ACC112 (cell line): Measurements from ENCODE around the gene PRAC2.

Experiments
- H2AFZ ChIP-seq: fragments of 200-600 bp; sonication (generic); one replicate; pipeline ENCODE4 v1.6.0; 2017; ENCODE audit warnings: antibody characterized with exemption, low read length; ENCODE audit not compliant: unreplicated experiment
- H3K27ac ChIP-seq: fragments of 200-600 bp; sonication (generic); 2 replicates; pipeline ENCODE4 v1.5.1; 2014; ENCODE audit warnings: low read depth, mild to moderate bottlenecking, antibody characterized with exemption, low read length, moderate library complexity
- H3K27me3 ChIP-seq: fragments of 200-600 bp; sonication (generic); 2 replicates; pipeline ENCODE4 v1.6.1; 2014; ENCODE audit warnings: mild to moderate bottlenecking, antibody characterized with exemption, low read length, moderate library complexity, mixed read lengths; ENCODE audit not compliant: insufficient read depth
- H3K36me3 ChIP-seq: fragments of 200-600 bp; sonication (generic); 2 replicates; pipeline ENCODE4 v1.6.1; 2016; ENCODE audit warnings: mild to moderate bottlenecking, antibody characterized with exemption, low read length, moderate library complexity, mixed read lengths; ENCODE audit not compliant: insufficient read depth
- H3K4me1 ChIP-seq: fragments of 200-600 bp; sonication (generic); one replicate; pipeline ENCODE4 v1.6.1; 2016; ENCODE audit warnings: low read length, mixed read lengths; ENCODE audit not compliant: insufficient read depth, unreplicated experiment, control insufficient read depth
- H3K4me3 ChIP-seq: fragments of 200-600 bp; sonication (generic); 2 replicates; pipeline ENCODE4 v1.5.1; 2014; ENCODE audit warnings: mild to moderate bottlenecking, low read depth, low read length
- H3K79me2 ChIP-seq: fragments of 200-600 bp; sonication (generic); one replicate; pipeline ENCODE4 v1.6.0; 2016; ENCODE audit warnings: low read length; ENCODE audit not compliant: control insufficient read depth, unreplicated experiment, insufficient read depth

Gene PRAC2

DNA sequence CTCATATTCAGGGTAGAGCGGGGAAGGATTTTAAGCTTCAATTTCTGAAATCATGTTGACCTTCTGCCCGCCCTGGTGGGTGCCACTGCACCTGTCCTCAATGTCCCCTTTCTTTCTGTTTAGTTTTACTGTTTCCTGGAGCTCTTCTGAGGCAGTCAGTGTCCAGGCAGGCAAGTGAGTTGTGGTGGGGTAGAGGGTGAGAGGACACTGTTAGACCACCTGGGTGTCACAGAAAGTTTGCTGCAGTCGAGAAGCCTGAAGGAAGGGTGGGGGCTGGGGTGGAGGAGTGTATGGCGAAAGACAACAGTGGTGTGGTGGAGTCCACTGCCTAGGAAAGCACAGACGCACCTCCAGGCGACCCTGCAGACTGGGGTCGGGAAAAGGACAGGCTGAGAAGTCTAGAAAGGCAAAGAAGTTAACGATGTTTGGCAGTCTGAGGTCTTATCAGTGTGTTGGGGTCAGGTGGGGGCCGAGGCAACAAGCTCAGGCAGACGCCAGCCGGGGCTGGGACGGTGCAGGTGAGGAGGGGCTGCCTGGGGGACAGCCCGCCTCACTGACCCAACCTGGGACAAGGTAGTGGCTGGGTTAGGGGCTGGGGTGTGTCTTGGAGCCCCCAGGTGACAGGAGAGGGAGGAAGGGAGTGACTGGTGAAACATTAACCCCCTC lies 28.9 kb downstream of the PRAC2 start:
- Histone ChIP-seq H3K4me3 (no peak overlapping the region), H2AFZ (no peak overlapping the region), H3K4me1 (peaks cover 9% of the 10 kb centered on the region)

GRCh38 chr17:48752399-48753288 lies 29.7 kb downstream of the PRAC2 start:
- H3K4me3 ChIP-seq: no peak overlapping the region
- no peaks in the 10 kb centered on the region for H3K79me2 ChIP-seq
- peaks cover 99% of the 10 kb centered on the region for H3K27me3 ChIP-seq
- peaks cover 9% of the 10 kb centered on the region for H3K4me1 ChIP-seq
- H2AFZ ChIP-seq: no peak overlapping the region
- H3K27ac ChIP-seq: no peak overlapping the region
- H3K36me3 ChIP-seq: no peaks in the 10 kb centered on the region

More for the DNA sequence above, 28.9 kb downstream of the PRAC2 start:
- Histone ChIP-seq H3K36me3 (no peaks in the 10 kb centered on the region), H3K27me3 (peaks cover 99% of the 10 kb centered on the region), H3K79me2 (no peaks in the 10 kb centered on the region), H3K27ac (no peak overlapping the region)

GRCh38 chr17:48753794-48754499 lies 31.0 kb downstream of the PRAC2 start:
- H3K4me1 ChIP-seq: peaks cover 9% of the 10 kb centered on the region
- H2AFZ ChIP-seq: no peak overlapping the region
- no peaks in the 10 kb centered on the region for H3K79me2 ChIP-seq
- no peak overlapping the region for H3K27ac ChIP-seq
- peaks cover 93% of the 10 kb centered on the region for H3K27me3 ChIP-seq
- no peaks in the 10 kb centered on the region for H3K36me3 ChIP-seq
- H3K4me3 ChIP-seq: peak overlapping the region; percentile 23; the same call in 1 of the 2 replicates

DNA sequence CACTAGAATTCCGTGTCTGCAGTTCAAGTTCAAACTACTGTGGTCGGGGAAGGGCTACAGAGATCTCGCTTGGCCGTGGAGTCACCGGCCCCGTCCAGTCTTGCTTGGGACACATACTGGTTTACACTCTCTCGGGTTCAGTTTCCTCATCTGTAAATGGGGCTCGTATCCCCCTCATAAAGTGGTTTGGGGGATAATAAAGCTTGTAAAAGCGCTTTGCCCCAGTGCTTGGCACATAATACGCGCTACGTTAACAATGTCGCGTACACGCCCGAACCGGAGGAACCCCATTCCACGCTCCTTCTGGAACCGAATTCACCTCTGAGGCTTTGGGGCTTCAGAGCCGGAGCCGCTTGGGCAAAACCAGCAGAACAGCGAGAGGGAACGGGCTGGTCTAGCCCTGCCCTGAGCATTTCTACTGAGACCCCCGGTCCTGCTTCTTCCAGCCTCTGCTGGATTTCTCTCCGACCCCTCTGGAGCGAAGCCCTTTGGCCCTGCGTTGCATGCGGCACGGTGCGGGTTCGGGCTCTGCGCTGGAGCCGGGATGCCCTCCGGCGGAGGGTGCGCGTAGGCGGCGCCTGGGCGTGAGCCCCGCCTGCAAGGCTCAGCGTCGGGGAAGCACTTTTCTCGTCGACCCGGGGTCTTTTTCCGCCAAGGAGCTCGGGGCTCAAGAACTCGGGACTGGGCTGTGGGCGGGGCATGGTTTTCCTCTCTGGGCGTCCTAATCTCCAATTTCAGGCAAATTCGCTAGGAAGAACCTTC lies 31.7 kb downstream of the PRAC2 start:
- Histone ChIP-seq H3K36me3 (no peaks in the 10 kb centered on the region), H3K27me3 (peaks cover 92% of the 10 kb centered on the region), H3K27ac (no peak overlapping the region), H2AFZ (no peak overlapping the region), H3K4me1 (peaks cover 9% of the 10 kb centered on the region), H3K79me2 (no peaks in the 10 kb centered on the region), H3K4me3 (peak overlapping the region; percentile 23; the same call in 1 of the 2 replicates)

DNA sequence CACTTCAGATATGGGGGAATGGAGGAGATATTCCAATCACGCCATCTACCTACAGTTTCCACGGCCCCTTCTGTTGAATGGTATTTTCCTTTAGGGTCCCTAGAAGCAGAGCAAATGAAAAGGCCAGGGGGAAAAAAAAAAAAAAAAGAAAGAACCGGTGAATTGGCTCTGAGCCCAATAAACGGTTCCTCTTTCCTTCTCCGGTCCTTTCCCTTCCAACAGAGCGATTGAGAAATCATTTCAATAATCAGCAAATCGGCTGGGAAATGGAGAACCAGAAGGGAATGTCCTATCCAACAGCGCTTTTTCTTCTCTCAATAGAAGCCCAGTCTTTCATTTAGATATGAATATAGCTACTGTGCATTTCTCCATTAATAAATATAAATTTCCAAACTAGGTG lies 32.4 kb downstream of the PRAC2 start:
- H3K4me1 ChIP-seq: peaks cover 9% of the 10 kb centered on the region
- no peak overlapping the region for H2AFZ ChIP-seq
- peaks cover 87% of the 10 kb centered on the region for H3K27me3 ChIP-seq
- no peak overlapping the region for H3K27ac ChIP-seq
- no peak overlapping the region for H3K4me3 ChIP-seq
- no peaks in the 10 kb centered on the region for H3K36me3 ChIP-seq
- H3K79me2 ChIP-seq: no peaks in the 10 kb centered on the region

DNA sequence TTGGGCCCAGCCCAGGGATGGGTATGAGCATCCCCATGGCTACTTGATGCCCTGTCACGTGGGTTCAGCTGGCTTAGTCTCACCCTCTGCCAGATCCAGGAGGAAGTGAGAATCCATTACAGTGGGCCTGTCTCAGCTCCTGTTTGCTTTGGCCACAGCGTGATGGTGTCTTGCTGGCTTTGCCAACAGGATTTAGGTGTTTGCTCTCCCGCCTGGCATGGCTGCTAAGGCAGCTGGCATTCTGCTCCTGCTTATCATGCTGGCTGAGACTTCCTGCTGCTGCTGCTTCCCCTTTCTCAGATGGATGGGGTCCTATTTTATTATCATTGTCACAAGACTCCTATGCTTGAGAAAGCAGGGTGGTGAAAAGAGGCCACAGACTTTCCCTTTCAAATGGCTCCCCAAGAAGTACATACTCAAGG lies 33.9 kb downstream of the PRAC2 start:
- no peaks in the 10 kb centered on the region for H3K79me2 ChIP-seq
- no peak overlapping the region for H2AFZ ChIP-seq
- H3K4me3 ChIP-seq: no peak overlapping the region
- peaks cover 9% of the 10 kb centered on the region for H3K4me1 ChIP-seq
- H3K27me3 ChIP-seq: peaks cover 87% of the 10 kb centered on the region
- H3K36me3 ChIP-seq: no peaks in the 10 kb centered on the region
- H3K27ac ChIP-seq: no peak overlapping the region

- Histone ChIP-seq H3K4me1 (peaks cover 9% of the 10 kb centered on the region), H3K27ac (no peak overlapping the region), H3K36me3 (no peaks in the 10 kb centered on the region), H3K27me3 (peaks cover 87% of the 10 kb centered on the region), H3K4me3 (no peak overlapping the region), H2AFZ (no peak overlapping the region), H3K79me2 (no peaks in the 10 kb centered on the region)
These were observed 34.6 kb downstream of the PRAC2 start for GRCh38 chr17:48757524-48757961.

- Histone ChIP-seq H2AFZ (no peak overlapping the region), H3K79me2 (no peaks in the 10 kb centered on the region), H3K27me3 (peaks cover 87% of the 10 kb centered on the region), H3K36me3 (no peaks in the 10 kb centered on the region), H3K4me1 (no peaks in the 10 kb centered on the region), H3K27ac (no peak overlapping the region), H3K4me3 (no peak overlapping the region)
These were observed 36.3 kb downstream of the PRAC2 start for GRCh38 chr17:48759288-48759687.

- no peak overlapping the region for H3K27ac ChIP-seq
- no peaks in the 10 kb centered on the region for H3K36me3 ChIP-seq
- H3K4me1 ChIP-seq: no peaks in the 10 kb centered on the region
- no peaks in the 10 kb centered on the region for H3K79me2 ChIP-seq
- no peak overlapping the region for H2AFZ ChIP-seq
- H3K27me3 ChIP-seq: peaks cover 87% of the 10 kb centered on the region
- no peak overlapping the region for H3K4me3 ChIP-seq
These were observed 37.4 kb downstream of the PRAC2 start for GRCh38 chr17:48760411-48760810.

DNA sequence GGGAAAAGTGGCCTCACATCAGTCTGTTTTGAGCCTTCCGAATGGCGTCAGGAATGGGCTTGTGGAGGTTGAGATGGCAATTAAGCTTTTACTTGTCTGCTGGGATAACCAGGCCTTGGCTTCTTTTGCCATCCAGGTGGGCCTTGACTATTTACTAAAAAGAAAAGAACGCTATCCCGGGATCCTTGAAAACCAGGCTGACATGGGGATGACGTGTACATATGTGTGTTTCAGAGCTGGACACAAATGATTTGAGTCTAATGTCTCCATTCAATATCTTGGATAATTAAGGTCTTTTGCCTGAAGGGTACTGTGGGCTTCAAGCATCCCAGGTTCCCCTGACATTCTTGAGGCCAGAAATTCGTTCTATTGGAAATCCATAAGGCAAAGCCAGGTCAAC lies 38.1 kb downstream of the PRAC2 start:
- Histone ChIP-seq H3K4me3 (no peak overlapping the region), H3K36me3 (no peaks in the 10 kb centered on the region), H3K4me1 (no peaks in the 10 kb centered on the region), H3K27me3 (peaks cover 87% of the 10 kb centered on the region), H3K79me2 (no peaks in the 10 kb centered on the region), H3K27ac (no peak overlapping the region), H2AFZ (no peak overlapping the region)
